H1 (cell line): Measurements from ENCODE around the gene SEC31A. TPM values are rescaled to one million over a fixed set of nuclear protein-coding genes. Genes with fewer than 3 reads are reported as not detected.

Experiments used
- CTCF ChIA-PET: fragments of 300-600 bp; sonication (Branson Sonifier 250); formaldehyde crosslinking; loops from one replicate; lab custom pipeline; 2021; ENCODE audit not compliant: partially characterized antibody; lab: Charles Lee
- POLR2A ChIA-PET: fragments of 300-600 bp; sonication (Branson Sonifier 250); formaldehyde crosslinking; loops from one replicate; lab custom pipeline; 2021; ENCODE audit warnings: inconsistent platforms; ENCODE audit not compliant: partially characterized antibody; lab: Charles Lee
- DNase-seq, 2 experiments: peaks; one replicate each; pipeline versions ENCODE4 v3.0.0 to v3.0.0-alpha.2; 2010 to 2022; ENCODE audit warnings: low spot score in 2 of 2, low read depth in 1 of 2, mixed read lengths in 1 of 2
- FAIRE-seq: peaks from 2 replicates; lab custom pipeline; 2011; peaks lifted over from hg19 to GRCh38; lab: Jason Lieb, UNC
- H2AFZ ChIP-seq: 2 replicates; pipeline ENCODE4 v1.8.1; 2012; ENCODE audit warnings: low read length, inconsistent platforms
- H2AK5ac ChIP-seq: 2 replicates; pipeline ENCODE4 v1.6.1; 2013; ENCODE audit warnings: low read depth, low read length
- H2BK120ac ChIP-seq: replicated peaks from 2 replicates; pipeline ENCODE3; 2013; ENCODE audit warnings: low read depth, low read length, inconsistent platforms
- H2BK12ac ChIP-seq: 2 replicates; pipeline ENCODE4 v1.6.1; 2013; ENCODE audit warnings: low read depth, low read length
- H2BK15ac ChIP-seq: 2 replicates; pipeline ENCODE4 v1.6.1; 2013; ENCODE audit warnings: low read length
- H2BK20ac ChIP-seq: 2 replicates; pipeline ENCODE4 v1.6.1; 2013; ENCODE audit warnings: low read length
- H2BK5ac ChIP-seq: 2 replicates; pipeline ENCODE4 v1.6.1; 2013; ENCODE audit warnings: low read depth, low read length
- H3K14ac ChIP-seq: 2 replicates; pipeline ENCODE4 v1.6.1; 2013; ENCODE audit warnings: inconsistent platforms; ENCODE audit not compliant: insufficient read length
- H3K18ac ChIP-seq: 2 replicates; pipeline ENCODE4 v1.6.1; 2013; ENCODE audit warnings: low read length; ENCODE audit errors: extremely low read depth
- H3K23ac ChIP-seq: 2 replicates; pipeline ENCODE4 v1.6.1; 2013; ENCODE audit warnings: inconsistent platforms; ENCODE audit not compliant: insufficient read length
- H3K23me2 ChIP-seq: 2 replicates; pipeline ENCODE4 v1.6.1; 2013; ENCODE audit warnings: low read depth, low read length
- H3K27ac ChIP-seq: 2 replicates; pipeline ENCODE4 v1.6.1; 2011; ENCODE audit warnings: low read depth, low read length, inconsistent platforms
- H3K27me3 ChIP-seq, 4 experiments: replicated peaks in 1 of 4; 1 replicate in 1 of 4; 2 replicates in 3 of 4; pipeline versions ENCODE4 v1.6.1 to v1.8.1; 2011 to 2013; ENCODE audit warnings: low read length in 3 of 4, mild to moderate bottlenecking in 3 of 4, inconsistent platforms in 2 of 4, mixed read lengths in 2 of 4, moderate library complexity in 1 of 4; ENCODE audit not compliant: control insufficient read depth in 3 of 4, insufficient read depth in 3 of 4; ENCODE audit errors: extremely low read depth in 1 of 4
- H3K36me3 ChIP-seq, 4 experiments: 2 replicates each; pipeline versions ENCODE4 v1.6.1 to v1.8.1; 2011 to 2013; ENCODE audit warnings: mild to moderate bottlenecking in 4 of 4, low read length in 3 of 4, moderate library complexity in 2 of 4, control low read depth in 1 of 4, inconsistent platforms in 1 of 4; ENCODE audit not compliant: insufficient read depth in 4 of 4, control insufficient read depth in 2 of 4
- H3K4ac ChIP-seq: replicated peaks from 2 replicates; pipeline ENCODE3; 2013; ENCODE audit warnings: low read length, low read depth, mixed read lengths, inconsistent platforms; ENCODE audit not compliant: insufficient read length
- H3K4me1 ChIP-seq, 4 experiments: replicated peaks in 1 of 4; 1 replicate in 1 of 4; 2 replicates in 3 of 4; pipeline versions ENCODE4 v1.6.1 to v1.8.1; 2011 to 2013; ENCODE audit warnings: low read length in 3 of 4, inconsistent platforms in 2 of 4, mixed read lengths in 1 of 4; ENCODE audit not compliant: insufficient read depth in 4 of 4, control insufficient read depth in 3 of 4
- H3K4me2 ChIP-seq, 2 experiments: 2 replicates each; pipeline versions ENCODE4 v1.6.1 to v1.8.1; 2011 to 2013; ENCODE audit warnings: low read depth in 2 of 2, low read length in 2 of 2, control low read depth in 1 of 2, inconsistent platforms in 1 of 2, mild to moderate bottlenecking in 1 of 2; ENCODE audit not compliant: insufficient read depth in 1 of 2
- H3K4me3 ChIP-seq, 4 experiments: fragments of 200-600, 300-600 bp in 1 of 4; sonication (generic), shearing (Covaris generic), sonication (Bioruptor Twin) in 1 of 4; 2 replicates each; pipeline versions ENCODE4 v1.5.1 to v1.8.1; 2011 to 2016; ENCODE audit warnings: low read length in 4 of 4, low read depth in 3 of 4, control low read depth in 2 of 4, inconsistent platforms in 2 of 4, mild to moderate bottlenecking in 2 of 4, mixed read lengths in 1 of 4, moderate library complexity in 1 of 4; ENCODE audit not compliant: insufficient read depth in 2 of 4; ENCODE audit errors: extremely low read depth in 1 of 4
- H3K56ac ChIP-seq: replicated peaks from 2 replicates; pipeline ENCODE3; 2013; ENCODE audit warnings: low read depth, mild to moderate bottlenecking, mixed read lengths, low read length, inconsistent platforms; ENCODE audit not compliant: insufficient read length
- H3K79me1 ChIP-seq: 2 replicates; pipeline ENCODE4 v1.6.1; 2013; ENCODE audit warnings: low read depth, low read length, control low read depth
- H3K79me2 ChIP-seq, 2 experiments: 2 replicates each; pipeline versions ENCODE4 v1.6.1 to v1.8.1; 2012 to 2013; ENCODE audit warnings: low read length in 2 of 2, mild to moderate bottlenecking in 2 of 2, inconsistent platforms in 1 of 2; ENCODE audit not compliant: insufficient read depth in 2 of 2, control insufficient read depth in 1 of 2
- H3K9ac ChIP-seq, 4 experiments: replicated peaks in 1 of 4; 1 replicate in 1 of 4; 2 replicates in 3 of 4; pipeline versions ENCODE4 v1.6.1 to v1.8.1; 2011 to 2013; ENCODE audit warnings: low read depth in 3 of 4, low read length in 3 of 4, control low read depth in 2 of 4, mild to moderate bottlenecking in 2 of 4, moderate library complexity in 2 of 4, inconsistent platforms in 1 of 4; ENCODE audit errors: extremely low read depth in 1 of 4
- H3K9me3 ChIP-seq, 2 experiments: 2 replicates each; pipeline versions ENCODE4 v1.6.1 to v1.8.1; 2012 to 2013; ENCODE audit warnings: mild to moderate bottlenecking in 2 of 2, moderate library complexity in 2 of 2, control low read depth in 1 of 2, inconsistent platforms in 1 of 2, low read depth in 1 of 2, low read length in 1 of 2, mixed read lengths in 1 of 2; ENCODE audit not compliant: insufficient read depth in 2 of 2
- H4K20me1 ChIP-seq, 2 experiments: replicated peaks in 1 of 2; 2 replicates each; pipeline versions ENCODE3 to v1.8.1; 2011 to 2013; ENCODE audit warnings: inconsistent platforms in 2 of 2, low read length in 2 of 2, mild to moderate bottlenecking in 1 of 2; ENCODE audit not compliant: insufficient read depth in 2 of 2, control insufficient read depth in 1 of 2
- H4K5ac ChIP-seq: 2 replicates; pipeline ENCODE4 v1.6.1; 2013; ENCODE audit warnings: low read length, low read depth, mixed read lengths, inconsistent platforms; ENCODE audit not compliant: insufficient read length
- H4K8ac ChIP-seq: 2 replicates; pipeline ENCODE4 v1.8.0; 2013; ENCODE audit warnings: mild to moderate bottlenecking, moderate library complexity, low read length, inconsistent platforms; ENCODE audit not compliant: insufficient read depth; ENCODE audit errors: extremely low read depth
- H4K91ac ChIP-seq: replicated peaks from 2 replicates; pipeline ENCODE3; 2013; ENCODE audit warnings: low read length, mixed read lengths, inconsistent platforms; ENCODE audit not compliant: insufficient read length
- CEBPB ChIP-seq: IDR thresholded peaks from 2 replicates; pipeline ENCODE4 v1.6.1; 2012; ENCODE audit warnings: low read depth, low read length
- E2F6 ChIP-seq: IDR thresholded peaks from 2 replicates; pipeline ENCODE4 v1.6.1; 2012; ENCODE audit warnings: inconsistent platforms
- EZH2 ChIP-seq: fragments of 200-600 bp; sonication (generic); IDR thresholded peaks from 2 replicates; pipeline ENCODE4 v1.7.1; 2012; ENCODE audit warnings: low read depth, mild to moderate bottlenecking, moderate library complexity, low read length, inconsistent platforms; ENCODE audit not compliant: severe bottlenecking
- FOSL1 ChIP-seq: IDR thresholded peaks from 2 replicates; pipeline ENCODE4 v1.6.1; 2011; ENCODE audit warnings: mild to moderate bottlenecking, low read depth, low read length, moderate library complexity; ENCODE audit not compliant: insufficient read depth
- GTF2F1 ChIP-seq: IDR thresholded peaks from 2 replicates; pipeline ENCODE4 v1.6.1; 2012; ENCODE audit warnings: low read depth, low read length, improper control_type of control experiment, borderline replicate concordance
- HDAC6 ChIP-seq: IDR thresholded peaks from one replicate; pipeline ENCODE4 v1.7.1; 2012; ENCODE audit warnings: low read depth, mild to moderate bottlenecking, inconsistent platforms, low read length, moderate library complexity
- KDM1A ChIP-seq: fragments of 200-600, 300-600 bp; sonication (generic); IDR thresholded peaks from 2 replicates; pipeline ENCODE4 v1.7.1; 2016; ENCODE audit warnings: mild to moderate bottlenecking, low read length, borderline replicate concordance
- KDM5A ChIP-seq: fragments of 200-600 bp; IDR thresholded peaks from 2 replicates; pipeline ENCODE4 v1.7.1; 2012; ENCODE audit warnings: mild to moderate bottlenecking, low read length, inconsistent platforms, mixed read lengths
- PHF8 ChIP-seq: fragments of 200-600 bp; sonication (generic); conservative IDR thresholded peaks from 2 replicates; pipeline ENCODE4 v1.7.1; 2012; ENCODE audit warnings: low read depth, mild to moderate bottlenecking, inconsistent platforms, low read length, moderate library complexity
- SP2 ChIP-seq: IDR thresholded peaks from 2 replicates; pipeline ENCODE4 v1.6.1; 2012; ENCODE audit warnings: mild to moderate bottlenecking, low read length, inconsistent platforms
- TAF1 ChIP-seq: IDR thresholded peaks from 2 replicates; pipeline ENCODE4 v1.6.1; 2011; ENCODE audit warnings: mild to moderate bottlenecking, low read depth, low read length
- TBP ChIP-seq: IDR thresholded peaks from 2 replicates; pipeline ENCODE4 v1.6.1; 2011; ENCODE audit warnings: low read depth, low read length, improper control_type of control experiment
- WGBS, 2 experiments: shearing (Covaris generic) in 1 of 2; methylation state at CpG; one replicate each; pipeline versions ENCODE4 v1.1.6 to v1.1.7; 2013 to 2015; ENCODE audit warnings: low lambda C conversion rate in 2 of 2, mixed read lengths in 2 of 2, inconsistent platforms in 1 of 2, low coverage in 1 of 2, missing lambda C conversion rate in 1 of 2; ENCODE audit not compliant: insufficient replicate concordance in 2 of 2, insufficient coverage in 1 of 2, insufficient read length in 1 of 2; ENCODE audit errors: extremely low coverage in 1 of 2, missing lambda C conversion rate in 1 of 2; 5-methylcytosine and 5-hydroxymethylcytosine counted together
- polyA plus RNA-seq, 7 experiments: library from polyadenylated mRNA; depleted of rRNA in 3 of 7; stranded (reverse) in 5 of 7; unstranded in 2 of 7; fragments of >200 nt in 5 of 7; fragments of 200-250 nt in 2 of 7; gene quantifications; 1 replicate in 5 of 7; 2 replicates in 1 of 7; 4 replicates in 1 of 7; pipeline versions ENCODE4 v1.2.1 to v1.2.3, GENCODE V29; 2011 to 2013; ENCODE audit warnings: missing spikeins in 2 of 7, mixed read lengths in 2 of 7
- total RNA-seq: library from RNA; stranded (reverse); fragmentation: NEBNext Ultra II Directional; extraction: Animal tissue kit (Norgen Biotek cat#: 25700); gene quantifications from 2 replicates; pipeline ENCODE4 v1.2.1, GENCODE V29; 2021
- TF ChIP-seq, protein P1 (sequence below): IDR thresholded peaks from 2 replicates; pipeline ENCODE4 v1.6.1; 2012; ENCODE audit warnings: low read length, inconsistent platforms

SEC31A gene
- total and polyA plus RNA-seq, 2 of the 8 experiments (the other 6 are each of a cell fraction or from before 2014, with no cell fraction given): 112 to 125 TPM

DNA sequence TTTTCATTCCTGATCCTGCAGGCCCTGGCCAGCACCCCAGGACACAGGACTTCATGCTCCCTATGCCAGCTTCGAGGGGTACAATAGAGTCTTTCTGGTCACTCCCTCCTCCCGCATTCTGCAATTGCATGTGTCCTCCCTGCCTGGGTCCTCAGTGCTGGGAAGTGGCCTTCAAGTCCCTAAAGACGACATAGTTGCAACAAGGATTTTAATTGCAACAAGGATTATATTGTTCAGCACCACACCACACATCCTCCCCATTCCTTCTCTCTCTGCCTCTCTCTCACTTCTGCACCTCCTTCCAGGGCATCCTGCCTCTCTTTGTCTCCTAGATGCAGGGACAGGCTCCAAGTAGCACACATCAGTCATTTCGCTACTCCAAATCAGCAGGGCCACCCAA lies 117.9 kb downstream of the SEC31A start:
- Histone ChIP-seq H3K9ac (no peak overlapping the region), H3K14ac (no peak overlapping the region), H3K27ac (no peak overlapping the region), H4K8ac (no peak overlapping the region), H2BK5ac (no peak overlapping the region), H2BK15ac (no peak overlapping the region), H2BK20ac (no peak overlapping the region), H3K23ac (no peak overlapping the region), H3K9me3 (no peaks in the 10 kb centered on the region), H3K36me3 (no peaks in the 10 kb centered on the region), H2BK120ac (no peak overlapping the region), H3K4me2 (no peak overlapping the region), H3K56ac (no peak overlapping the region), H2AK5ac (no peak overlapping the region), H3K79me1 (no peaks in the 10 kb centered on the region), H3K4me3 (no peak overlapping the region), H4K91ac (no peak overlapping the region), H3K18ac (no peak overlapping the region), H3K23me2 (no peaks in the 10 kb centered on the region), H4K5ac (no peak overlapping the region), H3K79me2 (no peaks in the 10 kb centered on the region), H2AFZ (no peak overlapping the region), H3K4me1 (no peaks in the 10 kb centered on the region), H4K20me1 (peaks cover 0 to 2% of the 10 kb centered on the region in 2 experiments), H3K27me3 (peaks cover 0 to 9% (median 0%) of the 10 kb centered on the region in 4 experiments; a peak in 3 of 7 replicates), H3K4ac (no peak overlapping the region), H2BK12ac (no peak overlapping the region)
- WGBS, 2 experiments: 69% methylated on average over 4 of the region's 4 CpGs; no CpG with 5 or more reads in 1 of the 2 experiments
- ChIA-PET CTCF (no interaction called here), POLR2A (interaction anchor here (0.6 kb wide), 1 partner anchor 275 kb away, joined by 5 read pairs; no protein-coding TSS in a partner anchor)
- FAIRE-seq (no peak), DNase-seq (no peak)
- TF ChIP-seq, protein P1, sequence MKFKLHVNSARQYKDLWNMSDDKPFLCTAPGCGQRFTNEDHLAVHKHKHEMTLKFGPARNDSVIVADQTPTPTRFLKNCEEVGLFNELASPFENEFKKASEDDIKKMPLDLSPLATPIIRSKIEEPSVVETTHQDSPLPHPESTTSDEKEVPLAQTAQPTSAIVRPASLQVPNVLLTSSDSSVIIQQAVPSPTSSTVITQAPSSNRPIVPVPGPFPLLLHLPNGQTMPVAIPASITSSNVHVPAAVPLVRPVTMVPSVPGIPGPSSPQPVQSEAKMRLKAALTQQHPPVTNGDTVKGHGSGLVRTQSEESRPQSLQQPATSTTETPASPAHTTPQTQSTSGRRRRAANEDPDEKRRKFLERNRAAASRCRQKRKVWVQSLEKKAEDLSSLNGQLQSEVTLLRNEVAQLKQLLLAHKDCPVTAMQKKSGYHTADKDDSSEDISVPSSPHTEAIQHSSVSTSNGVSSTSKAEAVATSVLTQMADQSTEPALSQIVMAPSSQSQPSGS: no peak
- TF ChIP-seq FOSL1 (no peak), TBP (no peak), EZH2 (no peak), E2F6 (no peak), SP2 (no peak), KDM5A (no peak), PHF8 (no peak), GTF2F1 (no peak), TAF1 (no peak), HDAC6 (no peak), KDM1A (no peak), CEBPB (no peak)
